OCI-LY7 (cell line): ENCODE data around the gene FAM120C.

Source experiments
- EZH2phosphoT487 ChIP-seq: fragments of 200-600 bp; sonication (generic); IDR thresholded peaks from 2 replicates; pipeline ENCODE4 v1.6.1; 2018; ENCODE audit warnings: low read depth, borderline replicate concordance, mild to moderate bottlenecking, mixed run types, antibody characterized with exemption, low read length, moderate library complexity, mixed read lengths
- TF ChIP-seq, protein P1 (sequence below): fragments of 200-600 bp; sonication (generic); conservative IDR thresholded peaks from 2 replicates; pipeline ENCODE4 v1.5.1; 2014; ENCODE audit warnings: mild to moderate bottlenecking, antibody characterized with exemption, low read length, moderate library complexity, mixed read lengths

DNA sequence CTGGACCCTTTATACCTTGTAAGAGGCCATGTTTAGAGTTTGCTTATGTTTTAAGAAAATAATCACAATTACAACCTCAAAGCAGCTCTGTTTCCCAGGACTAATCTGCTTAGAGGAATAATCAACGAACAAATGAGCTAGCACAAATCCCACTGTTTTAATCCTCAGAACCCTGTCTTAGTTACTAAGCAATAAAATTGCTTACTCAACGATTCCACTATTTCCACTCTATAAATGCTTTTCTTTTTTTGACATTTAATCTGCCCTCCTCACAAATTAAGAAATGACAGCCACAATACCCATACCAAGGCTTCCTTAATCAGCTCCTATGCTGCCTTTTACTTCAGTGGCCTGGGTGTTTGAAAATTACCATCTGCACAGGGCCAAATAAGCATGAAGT is 48.8 kb downstream of the FAM120C start:
- TF ChIP-seq, protein P1, sequence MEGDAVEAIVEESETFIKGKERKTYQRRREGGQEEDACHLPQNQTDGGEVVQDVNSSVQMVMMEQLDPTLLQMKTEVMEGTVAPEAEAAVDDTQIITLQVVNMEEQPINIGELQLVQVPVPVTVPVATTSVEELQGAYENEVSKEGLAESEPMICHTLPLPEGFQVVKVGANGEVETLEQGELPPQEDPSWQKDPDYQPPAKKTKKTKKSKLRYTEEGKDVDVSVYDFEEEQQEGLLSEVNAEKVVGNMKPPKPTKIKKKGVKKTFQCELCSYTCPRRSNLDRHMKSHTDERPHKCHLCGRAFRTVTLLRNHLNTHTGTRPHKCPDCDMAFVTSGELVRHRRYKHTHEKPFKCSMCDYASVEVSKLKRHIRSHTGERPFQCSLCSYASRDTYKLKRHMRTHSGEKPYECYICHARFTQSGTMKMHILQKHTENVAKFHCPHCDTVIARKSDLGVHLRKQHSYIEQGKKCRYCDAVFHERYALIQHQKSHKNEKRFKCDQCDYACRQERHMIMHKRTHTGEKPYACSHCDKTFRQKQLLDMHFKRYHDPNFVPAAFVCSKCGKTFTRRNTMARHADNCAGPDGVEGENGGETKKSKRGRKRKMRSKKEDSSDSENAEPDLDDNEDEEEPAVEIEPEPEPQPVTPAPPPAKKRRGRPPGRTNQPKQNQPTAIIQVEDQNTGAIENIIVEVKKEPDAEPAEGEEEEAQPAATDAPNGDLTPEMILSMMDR: no peak
- TF ChIP-seq EZH2phosphoT487: no peak
